ENCODE measurements around the gene CYP27B1.

GRCh38 chr12:57739387-57739786 lies 27.5 kb downstream of the CYP27B1 start:
- TF ChIP-seq CTCF (IDR thresholded peaks at IDR 0.05) (no peak), EP300 (IDR thresholded peaks at IDR 0.05) (no peak)

Measured in suprapubic skin (tissue), 3 donors.